ENCODE measurements around the gene DNAAF5. TPM values are rescaled to one million over a fixed set of nuclear protein-coding genes. Genes with fewer than 3 reads are reported as not detected.

DNAAF5 gene
- total and polyA plus RNA-seq, 2 of the 13 experiments (the other 11 are each of a cell fraction or from before 2014, with no cell fraction given): 11.9 to 21.5 TPM

DNA sequence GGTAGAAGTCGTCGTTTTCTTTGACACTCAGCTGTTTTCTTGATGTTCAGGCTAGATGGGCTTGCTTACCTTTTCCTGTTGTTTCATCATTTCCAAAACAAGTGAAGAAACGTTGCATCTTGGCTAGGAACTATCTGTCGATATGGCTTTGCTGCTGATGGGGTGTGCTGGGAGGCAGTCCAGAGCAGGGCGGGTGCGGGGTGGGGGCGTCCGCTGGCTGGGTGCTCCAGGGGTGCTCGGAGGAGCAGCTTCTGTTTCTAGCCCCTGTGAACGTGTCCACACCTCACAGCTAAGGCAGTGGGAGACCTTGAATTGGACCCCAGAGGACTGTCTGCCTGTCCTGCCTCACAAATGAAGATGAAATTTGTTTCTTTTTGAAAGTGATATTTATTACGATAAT lies 98.2 kb downstream of the DNAAF5 start:
- Histone ChIP-seq H3K4me1 (ENCODE audit: insufficient read depth, low read length) (peaks cover 35% of the 10 kb centered on the region), H2AFZ (ENCODE audit: low read length) (no peak overlapping the region), H3K27ac (ENCODE audit: extremely low read length, insufficient read depth, low read length) (no peak overlapping the region), H3K9me3 (ENCODE audit: low read length) (no peaks in the 10 kb centered on the region), H3K4me3 (replicated peaks in 1 of 3; ENCODE audit: insufficient read depth in 1 of 3, low read depth in 2 of 3, low read length in 3 of 3) (no peak overlapping the region), H3K4me2 (ENCODE audit: low read depth, low read length) (no peak overlapping the region), H3K27me3 (ENCODE audit: control insufficient read depth in 1 of 2, insufficient read depth in 2 of 2, low read length in 2 of 2) (no peaks in the 10 kb centered on the region), H4K20me1 (ENCODE audit: insufficient read depth, low read length) (peaks cover 34% of the 10 kb centered on the region), H3K36me3 (replicated peaks in 1 of 2; ENCODE audit: control insufficient read depth in 1 of 2, insufficient read depth in 2 of 2, low read length in 2 of 2) (peaks cover 2 to 10% of the 10 kb centered on the region in 2 experiments; a peak in 4 of 5 replicates), H3K79me2 (ENCODE audit: insufficient read depth, low read length) (peaks cover 87% of the 10 kb centered on the region), H3K9ac (ENCODE audit: insufficient read depth, low read depth, low read length) (no peak overlapping the region)
- no peak for TF ChIP-seq MEF2D (CRISPR knock-in tag; IDR thresholded peaks at IDR 0.05)
- TF ChIP-seq CCDC6 (CRISPR knock-in tag; IDR thresholded peaks at IDR 0.05): no peak
- TF ChIP-seq ZFP36L2 (CRISPR knock-in tag; IDR thresholded peaks at IDR 0.05): no peak
- TF ChIP-seq, protein P1, sequence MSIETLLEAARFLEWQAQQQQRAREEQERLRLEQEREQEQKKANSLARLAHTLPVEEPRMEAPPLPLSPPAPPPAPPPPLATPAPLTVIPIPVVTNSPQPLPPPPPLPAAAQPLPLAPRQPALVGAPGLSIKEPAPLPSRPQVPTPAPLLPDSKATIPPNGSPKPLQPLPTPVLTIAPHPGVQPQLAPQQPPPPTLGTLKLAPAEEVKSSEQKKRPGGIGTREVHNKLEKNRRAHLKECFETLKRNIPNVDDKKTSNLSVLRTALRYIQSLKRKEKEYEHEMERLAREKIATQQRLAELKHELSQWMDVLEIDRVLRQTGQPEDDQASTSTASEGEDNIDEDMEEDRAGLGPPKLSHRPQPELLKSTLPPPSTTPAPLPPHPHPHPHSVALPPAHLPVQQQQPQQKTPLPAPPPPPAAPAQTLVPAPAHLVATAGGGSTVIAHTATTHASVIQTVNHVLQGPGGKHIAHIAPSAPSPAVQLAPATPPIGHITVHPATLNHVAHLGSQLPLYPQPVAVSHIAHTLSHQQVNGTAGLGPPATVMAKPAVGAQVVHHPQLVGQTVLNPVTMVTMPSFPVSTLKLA (IDR thresholded peaks at IDR 0.05): no peak
- no peak for TF ChIP-seq ARID2 (CRISPR knock-in tag; IDR thresholded peaks at IDR 0.05; ENCODE audit: borderline replicate concordance)
- TF ChIP-seq ZSCAN21 (CRISPR knock-in tag; IDR thresholded peaks at IDR 0.05; ENCODE audit: borderline replicate concordance): no peak
- CTCF ChIA-PET (ENCODE audit: low intra/inter-chr PET ratio, low total read pairs): no interaction called here
- no TSS peak for BruUV-seq (replicated peaks)
- no peak for DNase-seq (ENCODE audit: low spot score)
- 93% methylated on average over 7 of the region's 11 CpGs for WGBS (ENCODE audit: low lambda C conversion rate)
- ATAC-seq: no peak
- POLR2A ChIA-PET: no interaction called here
- intact Hi-C loops (cut with micrococcal nuclease; ENCODE audit: unreplicated experiment): no loop called here
- in situ Hi-C loops (cut with HindIII; ENCODE audit: extremely low pct_ligation_motif_present, low pct_unique_long_range_greater_than_20kb): no loop called here
- no peak for FAIRE-seq

DNA sequence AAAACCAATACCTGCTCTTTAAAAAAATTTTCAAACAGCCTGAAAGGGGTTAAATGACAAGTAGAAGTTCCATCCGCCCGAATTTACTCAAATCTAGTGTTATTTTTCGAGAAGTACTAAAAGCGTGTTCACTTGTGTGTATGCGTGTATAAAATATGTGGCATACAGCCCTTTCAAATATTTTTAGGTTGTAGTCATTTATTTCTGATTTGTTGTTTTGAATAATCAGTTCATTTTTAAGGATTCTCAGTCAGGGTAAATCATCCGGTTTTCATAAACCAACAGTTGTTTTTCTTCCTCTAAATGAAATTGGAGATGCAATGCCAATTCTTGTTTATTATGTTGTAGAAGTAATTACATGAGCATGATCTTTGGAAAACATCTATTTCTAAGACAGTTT lies 98.9 kb downstream of the DNAAF5 start:
- ChIA-PET CTCF (ENCODE audit: low intra/inter-chr PET ratio, low total read pairs) (no interaction called here), POLR2A (no interaction called here)
- Histone ChIP-seq H3K36me3 (replicated peaks in 1 of 2; ENCODE audit: control insufficient read depth in 1 of 2, insufficient read depth in 2 of 2, low read length in 2 of 2) (peaks cover 2 to 10% of the 10 kb centered on the region in 2 experiments; a peak in 4 of 5 replicates), H4K20me1 (ENCODE audit: insufficient read depth, low read length) (peaks cover 29% of the 10 kb centered on the region), H3K9ac (ENCODE audit: insufficient read depth, low read depth, low read length) (no peak overlapping the region), H2AFZ (ENCODE audit: low read length) (no peak overlapping the region), H3K9me3 (ENCODE audit: low read length) (no peaks in the 10 kb centered on the region), H3K79me2 (ENCODE audit: insufficient read depth, low read length) (peaks cover 86% of the 10 kb centered on the region), H3K4me1 (ENCODE audit: insufficient read depth, low read length) (peaks cover 27% of the 10 kb centered on the region), H3K27me3 (ENCODE audit: control insufficient read depth in 1 of 2, insufficient read depth in 2 of 2, low read length in 2 of 2) (no peaks in the 10 kb centered on the region), H3K27ac (ENCODE audit: extremely low read length, insufficient read depth, low read length) (no peak overlapping the region), H3K4me2 (ENCODE audit: low read depth, low read length) (no peak overlapping the region), H3K4me3 (replicated peaks in 1 of 3; ENCODE audit: insufficient read depth in 1 of 3, low read depth in 2 of 3, low read length in 3 of 3) (no peak overlapping the region)
- no TSS peak for BruUV-seq (replicated peaks)
- no peak for ATAC-seq
- in situ Hi-C loops (cut with HindIII; ENCODE audit: extremely low pct_ligation_motif_present, low pct_unique_long_range_greater_than_20kb) (no loop called here), intact Hi-C loops (cut with micrococcal nuclease; ENCODE audit: unreplicated experiment) (no loop called here)
- WGBS (ENCODE audit: low lambda C conversion rate): 95% methylated on average over 6 of the region's 6 CpGs
- FAIRE-seq: no peak
- DNase-seq (ENCODE audit: low spot score): no peak
- TF ChIP-seq RORA (CRISPR knock-in tag; IDR thresholded peaks at IDR 0.05) (no peak), ZBTB21 (CRISPR knock-in tag; IDR thresholded peaks at IDR 0.05) (no peak), AGO1 (IDR thresholded peaks at IDR 0.05; ENCODE audit: low read depth, low read length, poor library complexity, severe bottlenecking) (no peak)
- TF ChIP-seq, protein P2, sequence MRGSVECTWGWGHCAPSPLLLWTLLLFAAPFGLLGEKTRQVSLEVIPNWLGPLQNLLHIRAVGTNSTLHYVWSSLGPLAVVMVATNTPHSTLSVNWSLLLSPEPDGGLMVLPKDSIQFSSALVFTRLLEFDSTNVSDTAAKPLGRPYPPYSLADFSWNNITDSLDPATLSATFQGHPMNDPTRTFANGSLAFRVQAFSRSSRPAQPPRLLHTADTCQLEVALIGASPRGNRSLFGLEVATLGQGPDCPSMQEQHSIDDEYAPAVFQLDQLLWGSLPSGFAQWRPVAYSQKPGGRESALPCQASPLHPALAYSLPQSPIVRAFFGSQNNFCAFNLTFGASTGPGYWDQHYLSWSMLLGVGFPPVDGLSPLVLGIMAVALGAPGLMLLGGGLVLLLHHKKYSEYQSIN (CRISPR knock-in tag; IDR thresholded peaks at IDR 0.05; ENCODE audit: borderline replicate concordance): no peak
- TF ChIP-seq, protein P3, sequence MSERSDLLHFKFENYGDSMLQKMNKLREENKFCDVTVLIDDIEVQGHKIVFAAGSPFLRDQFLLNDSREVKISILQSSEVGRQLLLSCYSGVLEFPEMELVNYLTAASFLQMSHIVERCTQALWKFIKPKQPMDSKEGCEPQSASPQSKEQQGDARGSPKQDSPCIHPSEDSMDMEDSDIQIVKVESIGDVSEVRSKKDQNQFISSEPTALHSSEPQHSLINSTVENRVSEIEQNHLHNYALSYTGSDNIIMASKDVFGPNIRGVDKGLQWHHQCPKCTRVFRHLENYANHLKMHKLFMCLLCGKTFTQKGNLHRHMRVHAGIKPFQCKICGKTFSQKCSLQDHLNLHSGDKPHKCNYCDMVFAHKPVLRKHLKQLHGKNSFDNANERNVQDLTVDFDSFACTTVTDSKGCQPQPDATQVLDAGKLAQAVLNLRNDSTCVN (CRISPR knock-in tag; IDR thresholded peaks at IDR 0.05; ENCODE audit: borderline replicate concordance): no peak
- TF ChIP-seq, protein P4, sequence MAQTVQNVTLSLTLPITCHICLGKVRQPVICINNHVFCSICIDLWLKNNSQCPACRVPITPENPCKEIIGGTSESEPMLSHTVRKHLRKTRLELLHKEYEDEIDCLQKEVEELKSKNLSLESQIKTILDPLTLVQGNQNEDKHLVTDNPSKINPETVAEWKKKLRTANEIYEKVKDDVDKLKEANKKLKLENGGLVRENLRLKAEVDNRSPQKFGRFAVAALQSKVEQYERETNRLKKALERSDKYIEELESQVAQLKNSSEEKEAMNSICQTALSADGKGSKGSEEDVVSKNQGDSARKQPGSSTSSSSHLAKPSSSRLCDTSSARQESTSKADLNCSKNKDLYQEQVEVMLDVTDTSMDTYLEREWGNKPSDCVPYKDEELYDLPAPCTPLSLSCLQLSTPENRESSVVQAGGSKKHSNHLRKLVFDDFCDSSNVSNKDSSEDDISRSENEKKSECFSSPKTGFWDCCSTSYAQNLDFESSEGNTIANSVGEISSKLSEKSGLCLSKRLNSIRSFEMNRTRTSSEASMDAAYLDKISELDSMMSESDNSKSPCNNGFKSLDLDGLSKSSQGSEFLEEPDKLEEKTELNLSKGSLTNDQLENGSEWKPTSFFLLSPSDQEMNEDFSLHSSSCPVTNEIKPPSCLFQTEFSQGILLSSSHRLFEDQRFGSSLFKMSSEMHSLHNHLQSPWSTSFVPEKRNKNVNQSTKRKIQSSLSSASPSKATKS (CRISPR knock-in tag; IDR thresholded peaks at IDR 0.05): no peak

All from HepG2 (cell line).